PFSK-1 (cell line): ENCODE measurements around the gene ATG2B.

Experiments
- FOXP2 ChIP-seq: optimal IDR thresholded peaks from 2 replicates; pipeline ENCODE3; 2011; ENCODE audit warnings: borderline replicate concordance, control low read depth, inconsistent platforms; ENCODE audit not compliant: insufficient read depth; ENCODE audit errors: extremely low read length, extremely low read depth
- POLR2AphosphoS5 ChIP-seq: IDR thresholded peaks from 2 replicates; pipeline ENCODE4 v1.6.1; 2012; ENCODE audit warnings: low read depth, mild to moderate bottlenecking, control low read depth, low read length, moderate library complexity
- TAF1 ChIP-seq: IDR thresholded peaks from 2 replicates; pipeline ENCODE4 v1.6.1; 2012; ENCODE audit warnings: low read length, control low read depth, borderline replicate concordance; ENCODE audit not compliant: insufficient read depth
- TF ChIP-seq, protein P1 (sequence below), 2 experiments: IDR thresholded peaks; 2 replicates each; pipeline versions ENCODE4 v1.6.1 to v1.8.0; 2011 to 2012; ENCODE audit warnings: low read depth in 2 of 2, low read length in 2 of 2, control low read depth in 1 of 2, inconsistent platforms in 1 of 2, mild to moderate bottlenecking in 1 of 2, moderate library complexity in 1 of 2; ENCODE audit not compliant: insufficient read depth in 1 of 2

DNA sequence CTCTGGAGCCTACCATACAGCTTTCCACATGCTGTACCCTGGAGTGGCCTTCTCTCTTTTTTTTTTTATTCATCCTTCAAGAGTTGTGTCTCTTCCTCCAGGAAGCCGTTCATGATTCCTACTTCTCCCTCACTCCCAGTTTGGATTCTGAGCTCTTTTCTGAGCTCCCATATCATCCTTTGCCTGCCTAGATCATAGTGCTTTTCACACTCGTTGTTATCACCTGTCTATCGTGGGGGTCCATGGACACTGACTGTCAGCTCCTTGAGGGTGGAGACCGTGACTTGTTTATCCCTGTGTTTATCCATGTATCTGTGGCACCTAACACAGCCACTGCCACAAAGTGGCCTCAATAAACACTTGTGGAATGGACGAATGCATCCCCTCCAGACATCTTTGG, 35.8 kb upstream of the ATG2B start:
- TF ChIP-seq POLR2AphosphoS5 (no peak), FOXP2 (no peak), TAF1 (no peak)
- TF ChIP-seq, protein P1, sequence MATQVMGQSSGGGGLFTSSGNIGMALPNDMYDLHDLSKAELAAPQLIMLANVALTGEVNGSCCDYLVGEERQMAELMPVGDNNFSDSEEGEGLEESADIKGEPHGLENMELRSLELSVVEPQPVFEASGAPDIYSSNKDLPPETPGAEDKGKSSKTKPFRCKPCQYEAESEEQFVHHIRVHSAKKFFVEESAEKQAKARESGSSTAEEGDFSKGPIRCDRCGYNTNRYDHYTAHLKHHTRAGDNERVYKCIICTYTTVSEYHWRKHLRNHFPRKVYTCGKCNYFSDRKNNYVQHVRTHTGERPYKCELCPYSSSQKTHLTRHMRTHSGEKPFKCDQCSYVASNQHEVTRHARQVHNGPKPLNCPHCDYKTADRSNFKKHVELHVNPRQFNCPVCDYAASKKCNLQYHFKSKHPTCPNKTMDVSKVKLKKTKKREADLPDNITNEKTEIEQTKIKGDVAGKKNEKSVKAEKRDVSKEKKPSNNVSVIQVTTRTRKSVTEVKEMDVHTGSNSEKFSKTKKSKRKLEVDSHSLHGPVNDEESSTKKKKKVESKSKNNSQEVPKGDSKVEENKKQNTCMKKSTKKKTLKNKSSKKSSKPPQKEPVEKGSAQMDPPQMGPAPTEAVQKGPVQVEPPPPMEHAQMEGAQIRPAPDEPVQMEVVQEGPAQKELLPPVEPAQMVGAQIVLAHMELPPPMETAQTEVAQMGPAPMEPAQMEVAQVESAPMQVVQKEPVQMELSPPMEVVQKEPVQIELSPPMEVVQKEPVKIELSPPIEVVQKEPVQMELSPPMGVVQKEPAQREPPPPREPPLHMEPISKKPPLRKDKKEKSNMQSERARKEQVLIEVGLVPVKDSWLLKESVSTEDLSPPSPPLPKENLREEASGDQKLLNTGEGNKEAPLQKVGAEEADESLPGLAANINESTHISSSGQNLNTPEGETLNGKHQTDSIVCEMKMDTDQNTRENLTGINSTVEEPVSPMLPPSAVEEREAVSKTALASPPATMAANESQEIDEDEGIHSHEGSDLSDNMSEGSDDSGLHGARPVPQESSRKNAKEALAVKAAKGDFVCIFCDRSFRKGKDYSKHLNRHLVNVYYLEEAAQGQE (IDR thresholded peaks at IDR 0.05; ENCODE audit: insufficient read depth in 1 of 2, low read depth in 2 of 2, low read length in 2 of 2) = no peak
